Activated CD8-positive, alpha-beta T cell treated with anti-CD3 and anti-CD28 coated beads for 36 hours (primary cell): ENCODE data around the gene SMG6. TPM values are rescaled to one million over a fixed set of nuclear protein-coding genes. Genes with fewer than 3 reads are reported as not detected.

Experiments
- ATAC-seq: fragments of 200-7000 bp; cut with Tn5 transposase; one replicate; pipeline ENCODE4 v1.10.0; 2021; ENCODE audit warnings: mild to moderate bottlenecking, moderate library complexity
- CTCF ChIA-PET: fragments of 350-600 bp; sonication (Branson Sonifier 250); formaldehyde crosslinking; loops from one replicate; lab custom pipeline; 2021; ENCODE audit warnings: antibody characterized with exemption; lab: Charles Lee
- POLR2A ChIA-PET: fragments of 350-600 bp; sonication (Branson Sonifier 250); formaldehyde crosslinking; loops from one replicate; lab custom pipeline; 2021; ENCODE audit warnings: antibody characterized with exemption; lab: Charles Lee
- DNase-seq: peaks from one replicate; pipeline ENCODE4 v3.0.0-alpha.2; 2020
- H3K27ac Mint-ChIP-seq: one replicate; pipeline ENCODE4 v1.8.0; 2021; ENCODE audit warnings: mild to moderate bottlenecking, mixed read lengths
- H3K27me3 Mint-ChIP-seq: one replicate; pipeline ENCODE4 v1.8.0; 2021; ENCODE audit warnings: mixed read lengths
- H3K36me3 Mint-ChIP-seq: one replicate; pipeline ENCODE4 v1.8.0; 2021; ENCODE audit warnings: low read depth, mixed read lengths
- H3K4me1 Mint-ChIP-seq: one replicate; pipeline ENCODE4 v1.8.0; 2021; ENCODE audit warnings: low read depth, mixed read lengths
- H3K4me3 Mint-ChIP-seq: one replicate; pipeline ENCODE4 v1.8.0; 2021; ENCODE audit warnings: mild to moderate bottlenecking, moderate library complexity, mixed read lengths
- H3K9me3 Mint-ChIP-seq: one replicate; pipeline ENCODE4 v1.8.0; 2021; ENCODE audit warnings: mixed read lengths
- CTCF ChIP-seq: fragments of 200-600 bp; IDR thresholded peaks from one replicate; pipeline ENCODE4 v1.8.0; 2022; ENCODE audit warnings: antibody characterized with exemption, mild to moderate bottlenecking
- intact Hi-C: fragments of 100-400 bp; cut with micrococcal nuclease; formaldehyde crosslinking; loops from one replicate; pipeline ENCODE4 v1.10.0; 2022
- total RNA-seq, 2 experiments: library from RNA; stranded (reverse); gene quantifications; one replicate each; pipeline ENCODE4 v1.2.3, GENCODE V29; 2021

SMG6 gene
- total RNA-seq, 2 experiments from 2014 or later: 39.6 to 40.4 TPM

GRCh38 chr17:2232244-2232638, 71.3 kb downstream of the SMG6 start:
- no peak for TF ChIP-seq CTCF
- no peaks in the 10 kb centered on the region for H3K9me3 Mint-ChIP-seq
- no peak overlapping the region for H3K27ac Mint-ChIP-seq
- H3K27me3 Mint-ChIP-seq: no peaks in the 10 kb centered on the region
- no peak overlapping the region for H3K4me3 Mint-ChIP-seq
- intact Hi-C loops: no loop called here
- ChIA-PET CTCF (interaction anchor here (0.7 to 5.2 kb wide), 2 partner anchors 12 to 13 kb away, joined by 3 to 26 read pairs; no protein-coding TSS in a partner anchor), POLR2A (interaction anchor here (0.6 kb wide), 1 partner anchor 85 kb away, joined by 3 read pairs; no protein-coding TSS in a partner anchor)
- ATAC-seq (no peak), DNase-seq (no peak)
- H3K4me1 Mint-ChIP-seq: peaks cover 34% of the 10 kb centered on the region
- H3K36me3 Mint-ChIP-seq: peaks cover 35% of the 10 kb centered on the region

GRCh38 chr17:2230877-2231276, 72.7 kb downstream of the SMG6 start:
- Mint-ChIP-seq H3K4me1 (peaks cover 32% of the 10 kb centered on the region), H3K27me3 (no peaks in the 10 kb centered on the region), H3K27ac (peak overlapping the region; percentile 58), H3K4me3 (no peak overlapping the region), H3K36me3 (peaks cover 26% of the 10 kb centered on the region), H3K9me3 (no peaks in the 10 kb centered on the region)
- ChIA-PET POLR2A (interaction anchor here (1.1 kb wide), 1 partner anchor 29 kb away, joined by 3 read pairs; no protein-coding TSS in a partner anchor), CTCF (interaction anchor here (5.2 kb wide), 1 partner anchor 14 kb away, joined by 26 read pairs; no protein-coding TSS in a partner anchor)
- intact Hi-C loops: no loop called here
- no peak for TF ChIP-seq CTCF
- ATAC-seq (peak; percentile 71), DNase-seq (no peak)

- H3K36me3 Mint-ChIP-seq: peaks cover 18% of the 10 kb centered on the region
- intact Hi-C loops: no loop called here
- ChIA-PET CTCF (interaction anchor here (0.7 to 1.2 kb wide), 3 partner anchors 17 to 173 kb away, joined by 3 read pairs; no protein-coding TSS in a partner anchor), POLR2A (interaction anchor here (0.6 to 0.8 kb wide), 2 partner anchors 31 to 102 kb away, joined by 3 read pairs; no protein-coding TSS in a partner anchor)
- H3K9me3 Mint-ChIP-seq: no peaks in the 10 kb centered on the region
- ATAC-seq: no peak
- H3K4me3 Mint-ChIP-seq: no peak overlapping the region
- peaks cover 44% of the 10 kb centered on the region for H3K4me1 Mint-ChIP-seq
- DNase-seq: no peak
- no peak overlapping the region for H3K27ac Mint-ChIP-seq
- H3K27me3 Mint-ChIP-seq: no peaks in the 10 kb centered on the region
- no peak for TF ChIP-seq CTCF
These were observed 76.4 kb downstream of the SMG6 start for GRCh38 chr17:2227025-2227699.

GRCh38 chr17:2223617-2223927, 80.0 kb downstream of the SMG6 start:
- ChIA-PET CTCF (interaction anchor here (1.0 to 7.7 kb wide), 11 partner anchors 9 to 169 kb away, joined by 3 to 60 read pairs (median 4); partner anchors contain the start of gene HIC1), POLR2A (interaction anchor here (0.7 to 1.4 kb wide), 2 partner anchors 30 to 397 kb away, joined by 3 read pairs; no protein-coding TSS in a partner anchor)
- TF ChIP-seq CTCF: no peak
- H3K9me3 Mint-ChIP-seq: no peaks in the 10 kb centered on the region
- no peak for ATAC-seq
- intact Hi-C loops: no loop called here
- DNase-seq: no peak
- H3K27me3 Mint-ChIP-seq: no peaks in the 10 kb centered on the region
- peaks cover 41% of the 10 kb centered on the region for H3K4me1 Mint-ChIP-seq
- peaks cover 15% of the 10 kb centered on the region for H3K36me3 Mint-ChIP-seq
- H3K4me3 Mint-ChIP-seq: peak overlapping the region; percentile 58
- peak overlapping the region; percentile 80 for H3K27ac Mint-ChIP-seq
